OCI-LY7 (cell line): ENCODE measurements around the gene LCOR. TPM values are rescaled to one million over a fixed set of nuclear protein-coding genes. Genes with fewer than 3 reads are reported as not detected.
A peak's percentile ranks its signal among the peaks of the same experiment; 100 is the strongest.

ENCODE experiments used
- BruUV-seq: library from RNA; stranded (reverse); fragments of 400-500 nt; replicated peaks from 2 replicates; lab custom pipeline; 2021; lab: Mats Ljungman, UMichigan
- CTCF ChIA-PET: fragments of 300-600 bp; sonication (Branson Sonifier 250); formaldehyde crosslinking; loops from one replicate; lab custom pipeline; 2022; ENCODE audit warnings: antibody characterized with exemption; ENCODE audit not compliant: unreplicated experiment; lab: Charles Lee
- POLR2A ChIA-PET: fragments of 300-600 bp; sonication (Branson Sonifier 250); formaldehyde crosslinking; loops from one replicate; lab custom pipeline; 2022; ENCODE audit warnings: antibody characterized with exemption; lab: Charles Lee
- DNase-seq: peaks from one replicate; pipeline ENCODE4 v3.0.0-alpha.2; 2015; ENCODE audit warnings: low spot score
- H2AFZ ChIP-seq: fragments of 200-600 bp; sonication (generic), shearing (Covaris generic); 2 replicates; pipeline ENCODE4 v1.6.1; 2014; ENCODE audit warnings: mild to moderate bottlenecking, antibody characterized with exemption, low read length, moderate library complexity
- H3K27ac ChIP-seq: fragments of 200-600 bp; sonication (generic); 2 replicates; pipeline ENCODE4 v1.5.1; 2014; ENCODE audit warnings: mixed run types, low read depth, mild to moderate bottlenecking, moderate library complexity, low read length, inconsistent platforms; ENCODE audit not compliant: poor library complexity, severe bottlenecking
- H3K36me3 ChIP-seq: fragments of 200-600 bp; sonication (generic); 2 replicates; pipeline ENCODE4 v1.6.1; 2014; ENCODE audit warnings: mild to moderate bottlenecking, antibody characterized with exemption, low read length, moderate library complexity, mixed read lengths; ENCODE audit not compliant: insufficient read depth
- H3K4me1 ChIP-seq: fragments of 200-600 bp; sonication (generic); 2 replicates; pipeline ENCODE4 v1.5.1; 2014; ENCODE audit warnings: mild to moderate bottlenecking, low read length; ENCODE audit not compliant: insufficient read depth, poor library complexity, severe bottlenecking
- H3K4me2 ChIP-seq: fragments of 200-600 bp; sonication (generic); 2 replicates; pipeline ENCODE4 v1.6.1; 2014; ENCODE audit warnings: mild to moderate bottlenecking, low read length
- H3K4me3 ChIP-seq: fragments of 200-600 bp; sonication (generic); 2 replicates; pipeline ENCODE4 v1.5.1; 2014; ENCODE audit warnings: mild to moderate bottlenecking, low read depth, low read length; ENCODE audit not compliant: poor library complexity, severe bottlenecking
- H3K79me2 ChIP-seq: fragments of 200-600 bp; sonication (generic); 2 replicates; pipeline ENCODE4 v1.6.1; 2016; ENCODE audit warnings: low read depth, mild to moderate bottlenecking, low read length, moderate library complexity, mixed read lengths; ENCODE audit not compliant: insufficient read depth
- H3K9me2 ChIP-seq: fragments of 200-600 bp; sonication (generic); 2 replicates; pipeline ENCODE4 v1.6.1; 2016; ENCODE audit warnings: mild to moderate bottlenecking, low read length, mixed read lengths; ENCODE audit not compliant: insufficient read depth
- H3K9me3 ChIP-seq: fragments of 200-600 bp; sonication (generic); 2 replicates; pipeline ENCODE4 v1.6.1; 2014; ENCODE audit warnings: mild to moderate bottlenecking, mixed run types, low read length, mixed read lengths
- H4K20me1 ChIP-seq: fragments of 200-600 bp; sonication (generic); 2 replicates; pipeline ENCODE4 v1.6.1; 2014; ENCODE audit warnings: mild to moderate bottlenecking, antibody characterized with exemption, low read length, moderate library complexity, mixed read lengths; ENCODE audit not compliant: insufficient read depth
- CTCF ChIP-seq: fragments of 200-600 bp; sonication (generic); conservative IDR thresholded peaks from 2 replicates; pipeline ENCODE4 v1.5.1; 2014; ENCODE audit warnings: mild to moderate bottlenecking, antibody characterized with exemption, low read length, moderate library complexity, mixed read lengths
- EZH2phosphoT487 ChIP-seq: fragments of 200-600 bp; sonication (generic); IDR thresholded peaks from 2 replicates; pipeline ENCODE4 v1.6.1; 2018; ENCODE audit warnings: low read depth, borderline replicate concordance, mild to moderate bottlenecking, mixed run types, antibody characterized with exemption, low read length, moderate library complexity, mixed read lengths
- intact Hi-C: fragments of 100-400 bp; cut with micrococcal nuclease; formaldehyde crosslinking; loops from one replicate; pipeline ENCODE4 v1.10.0; 2022; ENCODE audit not compliant: unreplicated experiment
- total RNA-seq, 2 experiments: library from RNA; depleted of rRNA in 1 of 2; stranded (reverse); fragments of >200 nt in 1 of 2; shearing (Covaris generic) in 1 of 2; gene quantifications; 2 replicates each; pipeline ENCODE4 v1.2.3, GENCODE V29; 2014 to 2022

Gene LCOR
- total RNA-seq, 2 experiments from 2014 or later, result 17.1 to 58.4 TPM

GRCh38 chr10:96960872-96961271 lies 128.8 kb downstream of the LCOR start:
- no peak for DNase-seq
- H4K20me1 ChIP-seq, result no peaks in the 10 kb centered on the region
- TF ChIP-seq CTCF, result no peak
- no peak for TF ChIP-seq EZH2phosphoT487
- H3K27ac ChIP-seq, result no peak overlapping the region
- BruUV-seq, result no TSS peak
- no peaks in the 10 kb centered on the region for H3K4me1 ChIP-seq
- no peaks in the 10 kb centered on the region for H3K9me3 ChIP-seq
- H3K4me2 ChIP-seq, result no peak overlapping the region
- H3K36me3 ChIP-seq, result peaks cover 34% of the 10 kb centered on the region
- H3K9me2 ChIP-seq, result no peaks in the 10 kb centered on the region
- intact Hi-C loops, result no loop called here
- H3K79me2 ChIP-seq, result 0 out of 2 replicates have a peak, but pooled peaks cover 5% of the 10 kb centered on the region
- CTCF ChIA-PET, result no interaction called here
- no peak overlapping the region for H3K4me3 ChIP-seq
- H2AFZ ChIP-seq, result no peak overlapping the region
- POLR2A ChIA-PET, result interaction anchor here (1.9 kb wide), 1 partner anchor 11 kb away, joined by 7 read pairs; no protein-coding TSS in a partner anchor

GRCh38 chr10:96964131-96964530 lies 132.0 kb downstream of the LCOR start:
- H3K4me3 ChIP-seq, result no peak overlapping the region
- 0 out of 2 replicates have a peak, but pooled peaks cover 6% of the 10 kb centered on the region for H3K36me3 ChIP-seq
- ChIA-PET POLR2A (no interaction called here), CTCF (no interaction called here)
- H4K20me1 ChIP-seq, result no peaks in the 10 kb centered on the region
- no peaks in the 10 kb centered on the region for H3K4me1 ChIP-seq
- H3K4me2 ChIP-seq, result no peak overlapping the region
- no TSS peak for BruUV-seq
- no peak overlapping the region for H3K27ac ChIP-seq
- no peak for TF ChIP-seq EZH2phosphoT487
- TF ChIP-seq CTCF, result no peak
- intact Hi-C loops, result no loop called here
- H2AFZ ChIP-seq, result no peak overlapping the region
- no peak for DNase-seq
- no peaks in the 10 kb centered on the region for H3K79me2 ChIP-seq
- no peaks in the 10 kb centered on the region for H3K9me2 ChIP-seq
- no peaks in the 10 kb centered on the region for H3K9me3 ChIP-seq

GRCh38 chr10:96967847-96968246 lies 135.7 kb downstream of the LCOR start:
- intact Hi-C loops, result no loop called here
- TF ChIP-seq CTCF (no peak), EZH2phosphoT487 (no peak)
- H2AFZ ChIP-seq, result no peak overlapping the region
- peaks cover 13% of the 10 kb centered on the region for H3K4me1 ChIP-seq
- H4K20me1 ChIP-seq, result no peaks in the 10 kb centered on the region
- no peaks in the 10 kb centered on the region for H3K9me2 ChIP-seq
- DNase-seq, result no peak
- ChIA-PET CTCF (no interaction called here), POLR2A (interaction anchor here (0.7 kb wide), 1 partner anchor 299 kb away, joined by 3 read pairs; no protein-coding TSS in a partner anchor)
- H3K36me3 ChIP-seq, result no peaks in the 10 kb centered on the region
- no peak overlapping the region for H3K4me3 ChIP-seq
- H3K27ac ChIP-seq, result no peak overlapping the region
- no peaks in the 10 kb centered on the region for H3K79me2 ChIP-seq
- no peak overlapping the region for H3K4me2 ChIP-seq
- H3K9me3 ChIP-seq, result no peaks in the 10 kb centered on the region
- TSS peak; percentile 7 for BruUV-seq
